Measurements from ENCODE around the gene ATP9A.

ATP9A gene

GRCh38 chr20:51720854-51721253, 47.3 kb downstream of the ATP9A start:
- DNase-seq = no peak

DNA sequence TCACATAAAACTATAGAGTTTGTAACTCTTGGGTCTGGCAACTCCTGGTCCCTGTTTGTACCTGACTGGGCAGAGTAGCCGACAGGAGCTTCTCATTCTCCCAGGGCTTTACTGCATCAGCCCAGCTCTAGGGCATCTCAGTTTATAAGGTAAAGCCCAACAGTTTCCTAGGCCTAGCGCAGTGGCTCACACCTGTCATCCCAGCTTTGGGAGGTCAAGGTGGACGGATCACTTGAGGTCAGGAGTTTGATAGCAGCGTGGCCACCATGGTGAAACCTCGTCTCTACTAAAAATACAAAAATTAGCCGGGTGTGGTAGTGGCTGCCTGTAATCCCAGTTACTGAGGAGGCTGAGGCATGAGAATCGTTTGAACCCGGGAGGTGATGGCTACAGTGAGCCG, 47.8 kb downstream of the ATP9A start:
- DNase-seq = no peak

- DNase-seq = no peak
Observed at GRCh38 chr20:51715856-51716185, 52.4 kb downstream of the ATP9A start.

DNA sequence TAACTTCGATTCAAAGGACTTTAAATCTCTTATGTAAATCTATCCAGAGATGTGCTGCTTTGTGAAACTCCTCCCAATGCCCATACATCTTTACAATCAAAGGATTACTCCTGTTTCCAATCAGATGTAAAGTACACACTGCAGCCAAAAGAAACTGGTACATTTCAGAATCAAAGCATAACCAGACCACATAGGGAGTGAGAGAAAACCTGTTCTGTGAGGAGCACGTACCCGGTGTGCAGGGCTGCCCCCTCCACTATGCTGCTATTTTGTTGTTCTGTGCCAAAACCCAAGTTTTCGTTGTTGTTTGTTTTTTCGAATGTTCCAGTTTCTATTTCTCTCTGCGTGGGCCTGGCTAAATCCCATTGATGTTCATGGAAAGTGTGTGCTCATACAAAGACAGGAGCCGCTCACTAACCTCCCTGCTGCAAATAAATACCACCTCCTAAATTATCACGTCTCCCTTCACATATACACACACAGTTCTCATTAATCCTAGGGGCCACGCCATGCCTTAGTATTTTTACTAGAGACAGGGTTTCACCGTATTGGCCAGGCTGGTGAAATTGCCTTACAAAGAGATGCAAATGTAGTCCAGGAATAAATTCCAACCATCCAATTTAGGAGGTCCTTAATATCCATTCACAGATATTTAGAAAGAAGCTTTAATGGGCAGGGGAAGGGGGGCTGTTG, 52.9 kb downstream of the ATP9A start:
- DNase-seq = no peak

DNA sequence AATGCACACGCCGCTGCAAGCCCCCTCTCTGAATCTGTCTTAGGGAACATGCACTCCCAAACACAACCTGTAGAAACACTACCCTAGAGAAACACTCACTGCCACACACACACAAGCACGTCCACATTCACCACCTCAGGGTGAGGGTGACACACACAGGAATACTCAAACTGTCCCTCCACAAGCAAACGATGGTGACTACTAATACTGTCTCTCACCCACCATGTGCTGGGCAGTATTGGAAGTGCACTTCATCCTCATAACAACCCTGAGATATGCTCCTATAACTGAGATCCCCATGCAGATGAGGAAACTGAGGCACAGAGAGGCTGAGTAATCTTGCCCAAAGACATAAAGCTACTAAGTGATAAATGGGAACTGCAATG, 55.0 kb downstream of the ATP9A start:
- DNase-seq = no peak

DNA sequence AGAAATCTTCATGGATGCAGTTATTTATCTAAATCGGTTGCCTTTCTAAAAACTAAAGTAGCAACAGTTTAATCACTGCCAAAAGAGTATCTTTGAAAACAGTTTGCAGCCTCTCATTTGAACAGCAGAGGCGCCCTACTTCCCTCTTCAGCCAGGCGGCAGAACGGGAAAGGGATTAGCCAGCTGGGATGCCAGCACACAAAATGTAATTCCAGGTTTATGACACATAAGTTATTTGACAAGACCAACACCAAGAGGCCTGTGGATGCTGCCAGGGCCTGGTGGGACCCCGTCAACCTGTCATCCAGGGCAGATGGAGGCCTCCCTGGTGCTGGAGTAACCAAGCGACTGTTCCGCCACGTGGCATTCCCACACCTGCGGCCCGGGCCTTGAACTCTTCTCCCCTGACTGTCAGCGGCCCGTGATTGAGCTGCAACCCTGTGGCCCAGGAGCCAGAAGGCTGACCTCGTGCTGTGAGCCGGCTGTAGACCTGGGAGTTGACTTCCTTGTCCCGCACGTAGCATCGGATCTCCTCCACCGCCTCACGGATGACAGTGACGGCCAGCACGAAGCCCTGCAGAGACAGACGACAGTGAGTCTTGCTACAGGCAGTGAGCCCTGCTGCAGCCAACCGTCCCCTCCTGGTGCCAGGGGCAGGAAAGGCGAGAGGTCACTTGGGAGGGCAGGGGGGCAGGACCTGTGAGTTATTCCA, 55.5 kb downstream of the ATP9A start:
- DNase-seq = no peak

- DNase-seq = no peak
Observed at GRCh38 chr20:51711426-51711825, 56.8 kb downstream of the ATP9A start.

GRCh38 chr20:51710361-51710894, 57.8 kb downstream of the ATP9A start:
- DNase-seq = no peak

DNA sequence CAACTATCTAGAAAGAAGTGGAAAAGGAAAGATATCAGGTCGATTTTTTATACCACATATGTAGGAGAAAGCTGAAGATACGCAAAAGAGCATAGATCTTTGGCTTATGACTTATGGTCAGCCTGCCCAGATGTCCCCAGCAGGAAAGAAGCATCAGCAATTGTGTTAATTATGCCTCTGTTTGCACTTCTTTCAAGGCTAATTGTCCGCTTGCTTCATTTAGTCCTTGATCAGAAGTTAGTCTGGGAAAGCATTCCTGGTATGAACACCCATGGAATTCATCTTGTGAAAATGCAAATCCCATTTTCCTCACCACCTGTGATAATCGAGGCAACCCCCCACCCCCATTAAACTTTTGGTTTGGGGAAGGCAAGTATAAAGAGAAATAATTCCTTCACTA, 62.8 kb downstream of the ATP9A start:
- DNase-seq = peak; percentile 85

DNA sequence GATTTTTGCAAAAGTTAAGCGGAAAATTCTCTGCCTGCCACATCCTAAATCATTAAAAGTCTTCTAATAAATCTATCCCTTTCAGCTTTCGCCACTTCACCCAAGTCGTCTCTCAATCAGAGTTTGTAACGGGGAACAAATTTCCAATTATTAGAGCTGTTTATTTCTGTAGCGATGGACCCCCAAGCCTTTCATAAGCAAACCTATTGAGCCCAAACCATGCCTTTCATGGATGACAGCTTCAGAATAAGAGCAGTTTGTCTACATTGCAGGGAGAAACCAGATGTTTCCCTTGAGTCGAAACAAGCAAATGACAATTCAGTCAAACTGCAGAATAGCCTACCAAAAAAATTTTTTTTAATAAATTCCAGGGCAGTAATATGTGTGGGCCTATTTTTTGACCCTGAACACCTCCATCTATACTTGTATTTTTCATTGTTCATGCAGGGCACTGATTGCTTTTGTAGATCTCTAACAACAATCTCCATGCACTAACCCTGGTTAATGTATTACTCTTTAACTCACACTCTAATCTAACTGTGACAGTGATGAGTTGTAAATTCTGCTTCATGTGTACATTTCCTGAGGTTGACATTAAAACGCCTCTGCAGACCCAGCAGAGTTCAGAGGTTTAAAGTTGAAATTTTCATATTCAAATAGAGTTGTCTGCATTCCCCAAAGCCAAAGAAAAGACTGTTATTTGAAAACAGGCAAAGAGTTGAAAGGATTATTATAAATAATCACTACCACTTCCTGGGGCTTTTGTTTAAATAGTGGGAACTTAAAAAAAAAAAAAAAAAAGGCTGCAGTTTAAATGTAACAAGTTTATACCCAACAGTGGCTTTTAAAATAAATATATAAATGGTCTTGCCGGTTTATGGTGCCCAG, 64.5 kb downstream of the ATP9A start:
- peak; percentile 31 for DNase-seq

DNA sequence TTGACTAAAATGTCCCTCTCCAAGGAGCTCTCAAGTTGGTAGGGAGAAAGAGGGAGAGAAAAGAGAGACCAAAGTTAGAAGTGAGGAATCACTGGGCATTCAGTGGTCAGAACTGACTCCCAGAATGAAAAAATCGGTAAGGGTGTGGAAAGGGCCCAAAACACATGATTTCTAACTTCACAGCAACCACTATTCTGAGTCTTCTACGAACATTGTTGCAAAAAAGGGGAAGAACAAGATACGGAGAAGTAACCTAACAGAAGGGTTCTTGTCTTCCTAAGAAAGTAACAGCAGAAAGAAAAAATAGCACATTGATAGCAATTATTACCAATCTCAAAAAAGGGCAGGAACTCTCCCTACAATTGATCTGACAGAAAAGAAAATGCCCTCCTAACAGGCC, 65.6 kb downstream of the ATP9A start:
- DNase-seq = no peak

DNA sequence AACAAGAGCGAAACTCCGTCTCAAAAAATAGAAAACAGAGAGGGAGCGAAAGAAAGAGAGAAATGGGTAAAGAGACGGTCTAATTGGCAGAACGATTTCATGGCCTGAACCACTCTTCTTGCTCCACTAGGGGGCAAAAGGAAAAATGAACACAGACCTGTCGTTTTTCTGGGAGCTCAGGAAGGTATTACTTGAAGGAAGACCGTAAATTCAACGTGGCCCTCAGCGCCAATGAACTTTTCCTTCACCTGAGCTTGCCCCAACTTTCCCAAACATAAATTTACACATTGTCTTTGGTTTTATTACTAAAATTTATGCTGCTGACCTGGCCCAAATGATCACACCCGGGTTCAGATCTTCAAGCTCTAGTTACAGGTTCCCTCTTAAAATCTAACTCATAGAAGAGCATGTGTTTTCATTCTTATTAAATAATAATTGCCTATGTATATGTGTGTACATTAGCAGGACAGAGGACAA, 67.3 kb downstream of the ATP9A start:
- DNase-seq = peak; percentile 50

GRCh38 chr20:51698252-51698651, 69.9 kb downstream of the ATP9A start:
- no peak for DNase-seq

DNA sequence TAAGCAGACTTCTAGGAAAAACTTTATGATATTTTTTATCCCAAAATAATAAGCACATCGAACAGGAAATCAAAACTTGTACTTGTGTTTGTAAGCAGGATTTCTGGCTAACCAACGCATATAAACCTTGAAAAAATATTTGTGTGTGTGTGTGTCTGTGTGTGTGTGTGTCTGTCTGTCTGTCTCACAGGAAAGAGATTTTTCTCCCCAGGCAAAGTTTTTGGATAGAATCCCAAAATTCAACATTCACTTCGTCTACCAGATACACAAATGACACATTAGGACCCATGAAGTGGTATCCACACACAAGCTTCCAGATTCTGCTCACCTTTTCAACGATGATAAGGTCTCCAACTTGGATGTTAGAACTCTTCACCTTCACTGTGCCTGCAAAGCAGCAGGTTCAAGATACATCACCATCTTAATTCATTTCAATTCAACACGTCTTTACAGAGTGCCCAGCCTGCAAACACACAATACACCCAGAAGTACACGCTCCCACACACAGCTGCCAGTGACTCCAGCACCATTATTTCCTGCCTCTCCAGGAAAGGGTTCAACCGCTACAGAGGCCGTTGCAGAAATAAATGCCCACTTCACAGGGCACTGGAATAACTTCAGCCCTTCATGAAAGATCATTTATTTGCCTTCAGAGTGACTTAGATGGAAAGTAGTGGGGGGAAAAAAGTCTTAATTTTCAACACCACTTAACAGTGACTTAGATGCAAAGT, 70.9 kb downstream of the ATP9A start:
- DNase-seq = no peak

GRCh38 chr20:51696304-51697071, 71.7 kb downstream of the ATP9A start:
- no peak for DNase-seq

GRCh38 chr20:51695574-51696303, 72.5 kb downstream of the ATP9A start:
- DNase-seq = no peak

DNA sequence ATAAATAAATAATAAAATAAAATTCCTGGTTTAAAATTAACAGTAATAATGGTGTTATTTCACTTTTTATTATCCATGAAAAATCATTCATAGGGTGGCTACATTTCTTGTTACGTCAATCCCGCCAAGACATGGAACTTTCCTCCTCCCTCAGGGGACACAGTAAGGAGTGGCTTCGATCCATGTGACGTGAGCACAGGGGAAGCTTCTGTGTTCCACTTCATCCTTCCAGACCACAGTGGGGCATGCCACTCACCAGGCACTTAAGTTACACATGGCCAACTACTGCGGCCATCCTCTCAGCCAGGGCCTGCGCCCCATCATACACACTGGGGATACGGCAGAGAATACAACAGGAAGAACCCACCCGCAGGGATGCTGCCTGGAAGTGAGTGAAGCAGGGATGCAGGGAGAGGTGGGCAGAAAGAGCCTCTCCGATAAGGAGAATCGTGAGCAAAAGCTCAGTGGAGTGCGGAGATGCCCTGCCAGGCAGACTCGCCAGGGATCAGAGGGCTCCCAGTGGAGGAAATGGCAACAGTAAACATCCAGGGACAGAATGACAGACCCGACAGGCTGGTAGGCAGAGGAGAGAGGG, 75.3 kb downstream of the ATP9A start:
- DNase-seq = no peak

DNA sequence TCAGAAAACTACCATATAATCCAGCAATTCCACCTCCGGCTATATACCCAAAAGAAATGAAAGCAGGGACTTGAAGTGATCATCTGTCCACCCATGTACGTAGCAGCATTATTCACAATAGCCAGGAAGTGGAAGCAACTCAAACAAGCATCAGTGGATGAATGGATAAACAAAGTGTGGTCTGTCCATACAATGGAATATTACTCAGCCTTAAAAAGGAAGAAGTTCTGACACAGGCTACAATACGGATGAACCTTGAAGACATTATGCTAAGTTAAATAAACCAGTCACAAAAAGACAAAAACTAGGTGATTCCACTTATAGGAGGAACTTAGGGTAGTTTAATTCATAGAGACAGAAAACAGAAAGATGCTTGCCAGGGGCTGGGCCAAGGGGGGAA, 76.5 kb downstream of the ATP9A start:
- DNase-seq = no peak

DNA sequence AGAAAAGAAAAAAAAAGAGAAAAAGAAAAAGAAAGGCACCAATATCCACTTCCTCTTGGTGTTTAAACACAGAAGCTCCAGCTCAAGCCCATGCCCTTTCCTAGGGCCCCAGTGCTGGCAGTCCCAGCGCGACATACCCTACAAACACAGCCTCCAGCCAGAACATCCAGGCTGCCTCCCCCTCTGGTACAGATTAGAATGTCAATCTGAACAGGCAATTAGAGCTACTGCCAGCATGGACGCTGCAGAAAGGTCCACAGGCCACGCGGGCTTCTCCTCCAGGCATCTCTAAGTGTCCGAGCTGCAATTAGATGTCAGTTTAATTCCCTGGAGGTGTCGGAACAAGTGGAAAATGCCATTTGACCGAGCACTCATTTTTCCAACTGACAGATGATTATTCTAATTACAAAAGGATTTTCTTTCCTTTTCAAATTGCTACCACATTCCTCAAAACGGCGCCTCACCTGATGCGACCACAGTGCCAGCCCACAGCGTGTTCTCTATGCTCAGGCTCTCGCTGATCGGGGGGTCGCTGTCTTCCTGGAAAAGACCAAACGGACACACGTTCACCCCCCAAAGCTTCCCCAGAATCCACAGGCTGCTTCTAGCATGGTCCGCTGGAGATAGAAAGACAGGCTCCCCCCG, 79.5 kb downstream of the ATP9A start:
- no peak for DNase-seq

DNA sequence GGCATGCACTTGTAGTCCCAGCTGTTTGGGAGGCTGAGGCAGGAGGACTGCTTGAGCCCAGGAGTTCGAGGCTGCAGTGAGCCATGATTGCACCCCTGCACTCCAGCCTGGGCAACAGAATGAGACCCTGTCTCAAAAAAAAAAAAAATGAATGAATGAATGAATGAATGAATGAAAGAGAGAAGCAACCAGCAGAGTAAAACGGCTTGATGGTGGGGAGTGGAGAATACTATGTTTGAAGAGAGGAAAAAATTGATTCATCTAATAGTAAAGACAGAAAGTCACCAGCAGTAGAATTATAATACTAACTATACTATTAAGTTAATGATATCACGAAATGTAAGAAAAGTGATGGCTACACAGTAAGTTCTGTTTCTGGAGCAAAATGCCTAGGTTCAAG, 80.6 kb downstream of the ATP9A start:
- DNase-seq = no peak

Data from NCI-H146 (cell line).